ENCODE data around the gene PCBP3. TPM values are rescaled to one million over a fixed set of nuclear protein-coding genes. Genes with fewer than 3 reads are reported as not detected.

PCBP3 gene
- total RNA-seq, 1 donor from 2014 or later = 11.8 TPM

DNA sequence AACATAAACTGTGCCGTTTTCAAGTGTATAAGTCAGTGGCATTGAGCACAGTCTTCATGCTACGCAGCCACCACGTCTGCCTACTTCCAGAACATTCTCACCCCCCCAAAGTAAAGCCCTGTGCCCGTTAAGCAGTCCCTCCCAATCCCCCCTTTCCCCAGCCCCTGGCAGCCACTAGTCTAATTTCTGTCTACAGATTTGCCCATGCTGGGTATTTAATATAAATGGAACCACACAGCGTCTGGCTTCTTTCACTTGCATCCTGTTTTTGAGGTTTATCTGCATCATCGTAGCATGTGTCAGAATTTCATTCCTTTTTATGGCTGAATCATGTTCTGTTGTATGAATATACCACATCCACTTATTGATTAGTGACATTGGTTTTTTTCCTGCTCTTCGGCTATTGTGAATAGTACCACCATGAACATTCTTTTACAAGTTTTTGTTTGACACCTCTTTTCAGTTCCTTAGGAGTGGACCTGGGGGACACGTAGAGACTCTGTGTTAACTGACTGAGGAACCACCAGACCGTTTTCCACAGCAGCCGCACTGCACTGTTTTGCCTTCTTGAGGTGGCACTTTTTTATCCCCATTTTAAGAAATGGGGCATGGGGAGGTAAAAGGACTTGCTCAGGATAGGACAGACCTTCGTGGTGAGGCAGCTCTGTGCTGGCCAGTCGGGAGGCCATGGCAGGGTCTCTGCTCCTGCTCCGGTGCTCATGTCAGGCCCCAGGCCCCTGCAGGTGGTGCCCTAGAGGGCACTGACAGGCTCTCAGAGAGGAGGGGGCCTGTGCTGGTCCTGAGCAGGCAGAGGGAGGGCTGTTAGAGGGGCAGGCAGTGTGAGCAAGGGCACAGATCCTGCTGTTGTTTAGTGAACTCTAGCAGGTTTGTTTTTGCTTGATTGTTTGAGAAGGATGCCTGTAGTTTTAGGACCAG is 123.8 kb downstream of the PCBP3 start:
- no peak overlapping the region for H3K27ac Mint-ChIP-seq (ENCODE audit: unreplicated experiment)
- H3K4me3 Mint-ChIP-seq (ENCODE audit: unreplicated experiment) = no peak overlapping the region
- peaks cover 31% of the 10 kb centered on the region for H3K4me1 Mint-ChIP-seq (ENCODE audit: low read depth)
- H3K36me3 Mint-ChIP-seq (ENCODE audit: low read depth) = no peaks in the 10 kb centered on the region
- peaks cover 4% of the 10 kb centered on the region for H3K9me3 Mint-ChIP-seq (ENCODE audit: low read depth)
- DNase-seq (ENCODE audit: low spot score) = peak; percentile 77
- TF ChIP-seq, protein P1, sequence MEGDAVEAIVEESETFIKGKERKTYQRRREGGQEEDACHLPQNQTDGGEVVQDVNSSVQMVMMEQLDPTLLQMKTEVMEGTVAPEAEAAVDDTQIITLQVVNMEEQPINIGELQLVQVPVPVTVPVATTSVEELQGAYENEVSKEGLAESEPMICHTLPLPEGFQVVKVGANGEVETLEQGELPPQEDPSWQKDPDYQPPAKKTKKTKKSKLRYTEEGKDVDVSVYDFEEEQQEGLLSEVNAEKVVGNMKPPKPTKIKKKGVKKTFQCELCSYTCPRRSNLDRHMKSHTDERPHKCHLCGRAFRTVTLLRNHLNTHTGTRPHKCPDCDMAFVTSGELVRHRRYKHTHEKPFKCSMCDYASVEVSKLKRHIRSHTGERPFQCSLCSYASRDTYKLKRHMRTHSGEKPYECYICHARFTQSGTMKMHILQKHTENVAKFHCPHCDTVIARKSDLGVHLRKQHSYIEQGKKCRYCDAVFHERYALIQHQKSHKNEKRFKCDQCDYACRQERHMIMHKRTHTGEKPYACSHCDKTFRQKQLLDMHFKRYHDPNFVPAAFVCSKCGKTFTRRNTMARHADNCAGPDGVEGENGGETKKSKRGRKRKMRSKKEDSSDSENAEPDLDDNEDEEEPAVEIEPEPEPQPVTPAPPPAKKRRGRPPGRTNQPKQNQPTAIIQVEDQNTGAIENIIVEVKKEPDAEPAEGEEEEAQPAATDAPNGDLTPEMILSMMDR (IDR thresholded peaks at IDR 0.05) = no peak
- no peaks in the 10 kb centered on the region for H3K27me3 Mint-ChIP-seq (ENCODE audit: low read depth)

DNA sequence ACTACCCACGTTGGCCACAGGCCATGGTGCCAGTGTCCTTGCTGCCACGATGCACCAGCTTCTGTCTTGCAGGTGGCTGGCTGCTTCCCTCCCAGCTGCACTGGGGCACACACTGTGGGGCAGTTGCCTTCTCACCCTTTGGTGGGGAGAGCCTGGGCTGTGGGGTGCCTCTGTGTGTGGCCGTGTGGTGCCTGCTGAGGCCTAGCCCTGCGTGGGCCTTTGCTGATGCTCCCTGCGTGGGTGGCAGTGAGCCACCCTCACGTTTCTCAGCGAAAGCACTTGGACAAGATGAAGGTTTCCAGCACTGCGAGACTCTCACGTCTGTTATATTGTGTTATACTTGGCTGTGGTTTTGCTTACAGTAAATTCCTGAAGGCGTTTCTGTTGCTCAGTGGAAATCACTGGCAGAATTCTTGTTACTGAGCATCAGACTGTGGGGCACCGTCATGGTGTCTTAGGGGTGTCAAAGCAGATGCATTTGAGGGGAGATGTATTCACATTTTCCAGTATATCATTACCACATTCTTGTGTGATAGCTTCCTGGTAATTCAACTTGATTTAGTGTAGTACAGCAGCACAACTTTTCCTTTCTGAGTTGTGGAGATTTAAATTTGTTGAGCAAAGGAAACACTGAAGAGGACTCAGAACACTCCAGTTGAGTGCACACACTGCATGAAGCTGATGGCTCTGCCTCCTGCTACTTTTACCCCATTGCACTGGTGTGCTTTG is 124.7 kb downstream of the PCBP3 start:
- Mint-ChIP-seq H3K4me3 (ENCODE audit: unreplicated experiment) (no peak overlapping the region), H3K36me3 (ENCODE audit: low read depth) (peaks cover 2% of the 10 kb centered on the region), H3K9me3 (ENCODE audit: low read depth) (peaks cover 12% of the 10 kb centered on the region), H3K27ac (ENCODE audit: unreplicated experiment) (peak overlapping the region; percentile 71), H3K27me3 (ENCODE audit: low read depth) (no peaks in the 10 kb centered on the region), H3K4me1 (ENCODE audit: low read depth) (peaks cover 31% of the 10 kb centered on the region)
- DNase-seq (ENCODE audit: low spot score) = peak; percentile 68
- TF ChIP-seq, protein P1 (IDR thresholded peaks at IDR 0.05) = no peak

DNA sequence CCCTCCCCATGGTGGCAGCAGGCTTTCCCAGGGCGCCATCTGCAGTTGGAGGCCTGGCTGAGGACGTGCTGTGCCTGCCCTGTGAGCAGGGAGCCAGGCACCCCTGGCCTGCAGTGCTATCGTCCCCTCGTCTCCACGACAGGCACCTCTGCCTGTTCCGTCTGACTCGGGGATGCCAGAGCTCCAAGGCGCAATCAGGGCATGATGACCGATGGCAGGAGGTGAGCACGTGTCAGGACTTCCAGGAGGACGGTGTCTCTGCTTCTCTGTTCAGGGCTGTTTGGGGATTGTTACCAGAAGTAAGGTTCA is 125.2 kb downstream of the PCBP3 start:
- no peak overlapping the region for H3K4me3 Mint-ChIP-seq (ENCODE audit: unreplicated experiment)
- TF ChIP-seq, protein P1 (IDR thresholded peaks at IDR 0.05) = peak; percentile 49
- DNase-seq (ENCODE audit: low spot score) = peak; percentile 63
- peaks cover 16% of the 10 kb centered on the region for H3K9me3 Mint-ChIP-seq (ENCODE audit: low read depth)
- H3K4me1 Mint-ChIP-seq (ENCODE audit: low read depth) = peaks cover 31% of the 10 kb centered on the region
- H3K36me3 Mint-ChIP-seq (ENCODE audit: low read depth) = peaks cover 4% of the 10 kb centered on the region
- H3K27ac Mint-ChIP-seq (ENCODE audit: unreplicated experiment) = peak overlapping the region; percentile 71
- H3K27me3 Mint-ChIP-seq (ENCODE audit: low read depth) = no peaks in the 10 kb centered on the region

DNA sequence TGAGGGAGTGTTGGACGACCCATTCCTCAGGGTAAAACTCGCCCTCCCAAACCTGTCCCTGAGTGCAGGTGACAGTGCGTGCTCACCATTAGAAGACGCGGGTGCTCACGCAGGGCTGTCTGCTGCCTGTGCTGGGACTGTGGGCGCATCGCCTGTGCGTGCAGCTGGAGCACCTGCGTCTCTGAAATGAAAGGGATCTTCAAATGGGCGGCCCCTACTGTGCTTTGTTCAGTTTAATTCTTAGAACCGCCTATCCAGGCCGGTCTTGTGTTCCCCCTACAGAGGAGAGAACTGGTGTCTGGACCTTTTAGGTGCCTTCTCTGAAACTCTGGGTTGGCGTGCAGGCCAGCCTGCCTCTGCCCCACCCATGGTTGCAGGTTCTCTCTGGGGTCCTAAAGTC is 125.8 kb downstream of the PCBP3 start:
- Mint-ChIP-seq H3K4me1 (ENCODE audit: low read depth) (peaks cover 31% of the 10 kb centered on the region), H3K9me3 (ENCODE audit: low read depth) (peaks cover 16% of the 10 kb centered on the region), H3K27ac (ENCODE audit: unreplicated experiment) (no peak overlapping the region), H3K4me3 (ENCODE audit: unreplicated experiment) (no peak overlapping the region), H3K27me3 (ENCODE audit: low read depth) (no peaks in the 10 kb centered on the region), H3K36me3 (ENCODE audit: low read depth) (peaks cover 4% of the 10 kb centered on the region)
- DNase-seq (ENCODE audit: low spot score) = peak; percentile 78
- TF ChIP-seq, protein P1 (IDR thresholded peaks at IDR 0.05) = no peak

DNA sequence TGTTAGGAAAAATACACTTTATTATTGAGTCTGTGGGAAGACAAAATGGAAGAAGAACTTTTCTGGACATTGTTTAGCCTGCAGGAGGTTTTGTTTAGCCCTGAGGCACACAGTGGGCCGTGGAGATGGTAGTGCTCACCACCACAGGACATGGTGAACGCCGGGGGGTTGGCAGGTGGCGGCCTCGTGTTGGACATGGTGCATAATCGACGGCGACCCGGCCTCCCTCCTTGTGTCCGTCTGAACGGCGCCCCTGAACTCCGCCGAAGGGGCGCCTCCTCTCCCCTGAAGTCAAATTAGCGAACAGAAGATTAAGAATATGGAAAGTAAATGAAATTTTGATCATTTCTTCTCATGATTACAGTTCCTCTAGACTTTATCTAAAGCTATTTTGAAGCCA is 126.4 kb downstream of the PCBP3 start:
- H3K4me1 Mint-ChIP-seq (ENCODE audit: low read depth) = peaks cover 31% of the 10 kb centered on the region
- TF ChIP-seq, protein P1 (IDR thresholded peaks at IDR 0.05) = no peak
- no peak overlapping the region for H3K4me3 Mint-ChIP-seq (ENCODE audit: unreplicated experiment)
- H3K9me3 Mint-ChIP-seq (ENCODE audit: low read depth) = peaks cover 19% of the 10 kb centered on the region
- DNase-seq (ENCODE audit: low spot score) = peak; percentile 65
- no peak overlapping the region for H3K27ac Mint-ChIP-seq (ENCODE audit: unreplicated experiment)
- H3K27me3 Mint-ChIP-seq (ENCODE audit: low read depth) = peaks cover 4% of the 10 kb centered on the region
- peaks cover 6% of the 10 kb centered on the region for H3K36me3 Mint-ChIP-seq (ENCODE audit: low read depth)

All from chondrocyte (in vitro differentiated cells).